ENCODE measurements around the gene POU5F1. TPM values are rescaled to one million over a fixed set of nuclear protein-coding genes. Genes with fewer than 3 reads are reported as not detected.

Gene POU5F1
- total and polyA plus RNA-seq, 9 of the 15 experiments (the other 6 are each of a cell fraction or from before 2014, with no cell fraction given) = 0.06 to 2.0 (median 0.10) TPM; not detected in 6

GRCh38 chr6:31157513-31158139 lies 12.9 kb downstream of the POU5F1 start, which contains the start of gene CCHCR1 (continued):
- TF ChIP-seq SIX5 (IDR thresholded peaks at IDR 0.05; ENCODE audit: borderline replicate concordance in 1 of 2, insufficient read depth in 1 of 2, low read depth in 1 of 2, low read length in 2 of 2) = no peak
- TF ChIP-seq IFI16 (CRISPR knock-in tag; IDR thresholded peaks at IDR 0.05) = no peak
- TF ChIP-seq ZBTB26 (CRISPR knock-in tag; IDR thresholded peaks at IDR 0.05) = peak; percentile 84; the same call in 1 of the 2 replicates
- TF ChIP-seq CHD4 (IDR thresholded peaks at IDR 0.05; ENCODE audit: insufficient read depth, insufficient replicate concordance, low read depth, low read length, poor library complexity, severe bottlenecking) = no peak
- TF ChIP-seq ARID4B (CRISPR knock-in tag; IDR thresholded peaks at IDR 0.05) = 0 out of 2 replicates have a peak, but pooled peaks have one; percentile 27
- peak; percentile 78 for TF ChIP-seq SUPT5H (IDR thresholded peaks at IDR 0.05)
- no peak for TF ChIP-seq DLX4 (CRISPR knock-in tag; IDR thresholded peaks at IDR 0.05)
- no peak for TF ChIP-seq MAFF (IDR thresholded peaks at IDR 0.05; ENCODE audit: low read length)
- TF ChIP-seq POLR2A (conservative IDR thresholded peaks at IDR 0.05) = peak; percentile 75; the same call in 1 of the 2 replicates
- no peak for TF ChIP-seq ZNF785 (CRISPR knock-in tag; IDR thresholded peaks at IDR 0.05)
- no peak for TF ChIP-seq ILF3 (IDR thresholded peaks at IDR 0.05; ENCODE audit: borderline replicate concordance)
- TF ChIP-seq RBM25 (IDR thresholded peaks at IDR 0.05; ENCODE audit: low read depth, low read length, severe bottlenecking) = no peak
- no peak for TF ChIP-seq ELF2 (CRISPR knock-in tag; IDR thresholded peaks at IDR 0.05)
- 0 out of 2 replicates have a peak, but pooled peaks have one; percentile 20 for TF ChIP-seq NBN (IDR thresholded peaks at IDR 0.05; ENCODE audit: low read depth)
- no peak for TF ChIP-seq SRSF9 (IDR thresholded peaks at IDR 0.05; ENCODE audit: borderline replicate concordance, low read depth, low read length)
- peak; percentile 32 for TF ChIP-seq SMARCE1 (IDR thresholded peaks at IDR 0.05)
- no peak for TF ChIP-seq ZNF79 (CRISPR knock-in tag; IDR thresholded peaks at IDR 0.05; ENCODE audit: low read depth)
- TF ChIP-seq MAX (CRISPR knock-in tag; IDR thresholded peaks at IDR 0.05) = 0 out of 2 replicates have a peak, but pooled peaks have one; percentile 24
- TF ChIP-seq, protein P1, sequence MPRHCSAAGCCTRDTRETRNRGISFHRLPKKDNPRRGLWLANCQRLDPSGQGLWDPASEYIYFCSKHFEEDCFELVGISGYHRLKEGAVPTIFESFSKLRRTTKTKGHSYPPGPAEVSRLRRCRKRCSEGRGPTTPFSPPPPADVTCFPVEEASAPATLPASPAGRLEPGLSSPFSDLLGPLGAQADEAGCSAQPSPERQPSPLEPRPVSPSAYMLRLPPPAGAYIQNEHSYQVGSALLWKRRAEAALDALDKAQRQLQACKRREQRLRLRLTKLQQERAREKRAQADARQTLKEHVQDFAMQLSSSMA (CRISPR knock-in tag; IDR thresholded peaks at IDR 0.05) = no peak
- TF ChIP-seq, protein P2, sequence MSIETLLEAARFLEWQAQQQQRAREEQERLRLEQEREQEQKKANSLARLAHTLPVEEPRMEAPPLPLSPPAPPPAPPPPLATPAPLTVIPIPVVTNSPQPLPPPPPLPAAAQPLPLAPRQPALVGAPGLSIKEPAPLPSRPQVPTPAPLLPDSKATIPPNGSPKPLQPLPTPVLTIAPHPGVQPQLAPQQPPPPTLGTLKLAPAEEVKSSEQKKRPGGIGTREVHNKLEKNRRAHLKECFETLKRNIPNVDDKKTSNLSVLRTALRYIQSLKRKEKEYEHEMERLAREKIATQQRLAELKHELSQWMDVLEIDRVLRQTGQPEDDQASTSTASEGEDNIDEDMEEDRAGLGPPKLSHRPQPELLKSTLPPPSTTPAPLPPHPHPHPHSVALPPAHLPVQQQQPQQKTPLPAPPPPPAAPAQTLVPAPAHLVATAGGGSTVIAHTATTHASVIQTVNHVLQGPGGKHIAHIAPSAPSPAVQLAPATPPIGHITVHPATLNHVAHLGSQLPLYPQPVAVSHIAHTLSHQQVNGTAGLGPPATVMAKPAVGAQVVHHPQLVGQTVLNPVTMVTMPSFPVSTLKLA (conservative IDR thresholded peaks at IDR 0.05) = no peak
